Activated T-helper 17 cell treated with anti-CD3 and anti-CD28 coated beads, Interleukin-2, amount 50 U/mL, for 72 hours (primary cell): ENCODE data around the gene STAM. TPM values are rescaled to one million over a fixed set of nuclear protein-coding genes. Genes with fewer than 3 reads are reported as not detected.

ENCODE experiments used
- ATAC-seq: fragments of 150-1000 bp; cut with Tn5 transposase; replicated peaks from 2 replicates; pipeline ENCODE4 v1.10.0; 2021; ENCODE audit warnings: mild to moderate bottlenecking, moderate library complexity
- H3K27ac Mint-ChIP-seq: one replicate; pipeline ENCODE4 v1.8.0; 2022; ENCODE audit warnings: mixed read lengths
- H3K27me3 Mint-ChIP-seq: one replicate; pipeline ENCODE4 v1.8.0; 2022; ENCODE audit warnings: mixed read lengths
- H3K36me3 Mint-ChIP-seq: one replicate; pipeline ENCODE4 v1.8.0; 2022; ENCODE audit warnings: low read depth, mild to moderate bottlenecking, mixed read lengths
- H3K4me1 Mint-ChIP-seq: one replicate; pipeline ENCODE4 v1.8.0; 2022; ENCODE audit warnings: mixed read lengths
- H3K4me3 Mint-ChIP-seq: one replicate; pipeline ENCODE4 v1.8.0; 2022; ENCODE audit warnings: mild to moderate bottlenecking, mixed read lengths
- H3K9me3 Mint-ChIP-seq: one replicate; pipeline ENCODE4 v1.8.0; 2022; ENCODE audit warnings: mixed read lengths
- total RNA-seq, 2 donors: library from RNA; stranded (reverse); gene quantifications; one replicate each; pipeline ENCODE4 v1.2.3, GENCODE V29; 2022

Gene STAM
- total RNA-seq, 2 donors from 2014 or later: 27.0 to 35.4 TPM

DNA sequence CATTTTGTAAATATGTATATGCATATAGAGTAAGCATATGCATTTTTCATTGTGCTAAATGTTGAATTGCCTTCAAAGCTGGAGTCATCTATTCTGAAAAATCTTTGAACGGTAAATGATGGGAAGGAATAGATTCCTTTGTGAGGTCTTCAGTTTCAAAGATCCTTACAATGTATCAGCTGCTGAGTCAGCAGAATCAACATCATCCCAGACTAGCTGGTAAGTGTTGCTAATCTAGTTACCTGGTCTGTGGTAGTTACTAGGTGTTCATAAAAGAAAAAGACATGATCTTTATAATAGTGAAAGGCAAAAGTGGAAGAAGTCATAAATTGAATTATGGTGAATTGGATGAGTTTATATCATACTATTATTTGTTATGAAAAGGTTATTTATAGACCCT lies 10.6 kb upstream of the STAM start:
- Mint-ChIP-seq H3K27me3 (no peaks in the 10 kb centered on the region), H3K36me3 (no peaks in the 10 kb centered on the region), H3K4me1 (no peaks in the 10 kb centered on the region), H3K27ac (no peak overlapping the region), H3K4me3 (no peak overlapping the region), H3K9me3 (no peaks in the 10 kb centered on the region)
- ATAC-seq: no peak

DNA sequence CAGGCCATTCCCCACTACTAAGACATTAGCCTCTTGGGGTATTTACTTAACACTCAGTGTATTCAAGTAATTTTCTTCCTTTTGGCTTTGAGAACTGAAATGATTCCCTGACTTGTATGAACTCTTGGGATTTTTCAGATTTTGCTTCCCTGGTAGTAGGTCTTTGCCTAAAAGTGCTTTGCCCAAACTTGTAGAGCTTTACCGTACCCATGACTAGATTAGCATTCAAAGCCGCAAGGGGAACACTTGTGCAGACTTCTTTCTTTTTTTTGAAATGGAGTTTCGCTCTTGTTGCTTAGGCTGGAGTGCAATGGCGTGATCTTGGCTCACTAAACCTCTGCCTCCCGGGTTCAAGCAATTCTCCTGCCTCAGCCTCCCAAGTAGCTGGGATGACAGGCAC lies 6.1 kb upstream of the STAM start:
- no peak overlapping the region for H3K27ac Mint-ChIP-seq
- no peaks in the 10 kb centered on the region for H3K9me3 Mint-ChIP-seq
- no peak for ATAC-seq

DNA sequence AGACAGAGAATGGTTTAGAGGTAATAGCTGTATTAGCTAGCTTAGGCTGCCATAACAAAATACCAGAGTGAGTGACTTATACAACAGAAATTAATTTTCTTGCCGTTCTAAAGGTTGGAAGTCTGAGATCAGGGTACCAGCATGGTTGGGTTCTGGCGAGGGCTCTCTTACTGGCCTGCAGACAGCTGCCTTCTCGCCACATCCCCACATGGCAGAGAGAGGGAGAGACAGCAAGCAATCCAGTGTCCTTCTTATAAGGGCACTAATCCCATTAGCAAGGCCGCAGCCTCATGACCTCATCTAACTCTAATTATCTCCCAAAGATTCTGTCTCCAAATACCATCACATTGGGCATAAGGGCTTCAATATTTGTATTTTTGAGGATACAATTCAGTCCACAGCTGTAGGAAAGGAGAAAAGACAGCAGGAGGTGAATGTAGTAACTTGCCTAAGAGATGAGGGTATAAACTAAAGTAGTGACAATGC lies 3.6 kb upstream of the STAM start:
- H3K4me1 Mint-ChIP-seq: peaks cover 5% of the 10 kb centered on the region
- no peak overlapping the region for H3K27ac Mint-ChIP-seq
- H3K36me3 Mint-ChIP-seq: peaks cover 15% of the 10 kb centered on the region
- H3K4me3 Mint-ChIP-seq: no peak overlapping the region
- no peak for ATAC-seq
- no peaks in the 10 kb centered on the region for H3K9me3 Mint-ChIP-seq
- no peaks in the 10 kb centered on the region for H3K27me3 Mint-ChIP-seq

More for the DNA sequence above, 6.1 kb upstream of the STAM start:
- peaks cover 3% of the 10 kb centered on the region for H3K4me1 Mint-ChIP-seq
- H3K4me3 Mint-ChIP-seq: no peak overlapping the region
- H3K27me3 Mint-ChIP-seq: no peaks in the 10 kb centered on the region
- no peaks in the 10 kb centered on the region for H3K36me3 Mint-ChIP-seq

DNA sequence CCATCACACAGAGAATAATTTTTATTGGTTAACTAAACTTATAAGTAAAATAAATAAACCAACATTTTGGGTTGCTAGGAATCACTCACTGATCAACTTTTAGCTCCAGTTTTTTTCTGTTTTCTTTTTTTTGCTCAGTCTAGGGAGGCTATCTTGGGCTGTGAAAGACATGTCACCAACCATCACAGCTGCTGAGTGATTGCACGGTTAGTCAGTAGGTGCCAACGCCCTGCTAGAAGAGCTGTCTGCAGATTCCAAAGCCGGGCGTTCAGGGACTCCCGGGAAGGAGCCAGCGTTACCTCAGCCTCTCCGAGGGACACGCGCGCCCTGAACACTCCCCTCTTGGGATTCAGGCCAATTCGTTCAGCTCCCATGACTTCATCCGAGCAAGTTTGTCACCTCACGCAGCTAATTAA lies 604 bp upstream of the STAM start:
- H3K27me3 Mint-ChIP-seq: no peaks in the 10 kb centered on the region
- peak; percentile 18 for ATAC-seq

DNA sequence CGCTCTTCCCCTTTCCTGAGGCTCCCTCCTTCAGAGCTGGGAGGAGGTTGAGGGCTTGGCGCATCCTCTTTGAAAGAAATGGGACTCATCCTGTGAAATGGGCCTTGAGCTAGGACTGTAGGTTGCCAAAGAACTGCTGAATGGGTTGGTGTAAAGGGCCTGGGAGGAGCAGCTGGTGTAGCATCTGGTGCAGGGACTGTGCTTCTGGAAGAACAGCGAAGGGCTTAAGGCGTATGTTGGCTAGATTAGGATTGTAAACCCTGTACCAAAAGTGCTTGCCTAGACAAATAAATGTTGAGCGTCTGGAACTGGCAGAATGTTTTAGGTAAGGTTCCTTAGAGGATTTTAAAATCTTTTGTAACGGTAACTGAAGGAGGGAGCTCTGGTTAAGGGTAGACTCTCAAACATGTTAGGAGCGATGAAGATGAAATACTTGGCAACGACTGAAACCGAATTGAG lies 563 bp downstream of the STAM start:
- Mint-ChIP-seq H3K27ac (peak overlapping the region; percentile 99), H3K4me1 (peaks cover 36% of the 10 kb centered on the region), H3K27me3 (no peaks in the 10 kb centered on the region), H3K4me3 (peak overlapping the region; percentile 99), H3K36me3 (peaks cover 54% of the 10 kb centered on the region), H3K9me3 (peaks cover 4% of the 10 kb centered on the region)
- peak; percentile 7 for ATAC-seq

More for the DNA sequence above, 604 bp upstream of the STAM start:
- Mint-ChIP-seq H3K9me3 (peaks cover 4% of the 10 kb centered on the region), H3K4me3 (peak overlapping the region; percentile 99), H3K36me3 (peaks cover 42% of the 10 kb centered on the region), H3K4me1 (peaks cover 28% of the 10 kb centered on the region), H3K27ac (peak overlapping the region; percentile 99)

DNA sequence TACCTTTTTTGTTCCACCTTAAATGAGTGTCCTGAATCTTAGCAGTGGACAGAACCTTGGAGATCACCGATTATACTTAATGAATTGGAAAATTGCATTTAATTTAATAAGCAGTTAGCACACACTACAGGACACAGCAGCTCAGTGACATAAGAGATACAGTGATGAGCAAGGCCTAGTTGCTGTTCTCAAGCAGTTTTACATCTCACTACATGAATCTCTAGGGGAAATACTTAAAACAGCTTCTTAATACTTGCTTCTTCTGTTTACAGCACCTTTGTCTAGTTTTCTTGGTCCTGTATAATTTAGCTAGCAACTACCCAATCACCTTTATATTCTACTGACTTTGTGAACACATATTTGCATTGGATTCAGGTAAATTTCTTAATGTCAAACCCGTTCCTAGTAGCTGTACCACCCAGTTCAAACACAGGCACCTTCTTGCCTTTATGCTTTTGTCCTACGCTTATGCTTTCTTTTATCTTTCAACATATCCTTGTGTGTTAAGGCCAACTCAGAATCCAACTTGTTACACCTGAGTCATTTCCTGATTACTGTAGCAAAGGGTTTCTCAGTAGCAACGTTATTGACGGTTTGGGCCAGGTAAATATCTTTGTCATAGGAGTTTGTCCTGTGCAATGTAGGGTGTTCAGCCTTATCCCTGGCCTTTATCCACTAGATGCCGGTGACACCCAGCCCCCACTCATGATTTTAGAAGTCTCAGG lies 1.8 kb downstream of the STAM start:
- peak overlapping the region; percentile 99 for H3K27ac Mint-ChIP-seq
- H3K4me3 Mint-ChIP-seq: peak overlapping the region; percentile 99
- peaks cover 4% of the 10 kb centered on the region for H3K9me3 Mint-ChIP-seq
- H3K36me3 Mint-ChIP-seq: peaks cover 67% of the 10 kb centered on the region
- peak; percentile 70 for ATAC-seq
- peaks cover 43% of the 10 kb centered on the region for H3K4me1 Mint-ChIP-seq
- H3K27me3 Mint-ChIP-seq: no peaks in the 10 kb centered on the region

DNA sequence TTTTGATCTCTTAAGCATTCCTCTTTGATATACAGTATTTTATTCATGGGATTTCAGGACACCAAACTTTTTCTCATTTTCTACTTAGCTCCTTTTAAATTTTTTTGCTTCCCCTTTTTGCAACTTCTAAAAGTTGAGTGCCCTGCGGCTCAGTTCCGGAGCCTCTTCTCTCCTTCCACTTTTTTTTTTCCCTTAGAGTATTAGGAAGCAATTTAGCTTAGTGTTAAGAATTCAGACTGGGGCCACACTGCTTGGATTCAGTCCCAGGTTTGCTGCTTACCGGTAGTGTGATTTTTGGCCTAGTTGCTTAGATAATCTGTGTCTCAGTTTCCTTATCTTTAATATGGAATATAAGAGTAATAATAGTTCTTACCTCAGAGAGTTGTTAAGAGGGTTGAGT lies 3.4 kb downstream of the STAM start:
- peaks cover 82% of the 10 kb centered on the region for H3K36me3 Mint-ChIP-seq

DNA sequence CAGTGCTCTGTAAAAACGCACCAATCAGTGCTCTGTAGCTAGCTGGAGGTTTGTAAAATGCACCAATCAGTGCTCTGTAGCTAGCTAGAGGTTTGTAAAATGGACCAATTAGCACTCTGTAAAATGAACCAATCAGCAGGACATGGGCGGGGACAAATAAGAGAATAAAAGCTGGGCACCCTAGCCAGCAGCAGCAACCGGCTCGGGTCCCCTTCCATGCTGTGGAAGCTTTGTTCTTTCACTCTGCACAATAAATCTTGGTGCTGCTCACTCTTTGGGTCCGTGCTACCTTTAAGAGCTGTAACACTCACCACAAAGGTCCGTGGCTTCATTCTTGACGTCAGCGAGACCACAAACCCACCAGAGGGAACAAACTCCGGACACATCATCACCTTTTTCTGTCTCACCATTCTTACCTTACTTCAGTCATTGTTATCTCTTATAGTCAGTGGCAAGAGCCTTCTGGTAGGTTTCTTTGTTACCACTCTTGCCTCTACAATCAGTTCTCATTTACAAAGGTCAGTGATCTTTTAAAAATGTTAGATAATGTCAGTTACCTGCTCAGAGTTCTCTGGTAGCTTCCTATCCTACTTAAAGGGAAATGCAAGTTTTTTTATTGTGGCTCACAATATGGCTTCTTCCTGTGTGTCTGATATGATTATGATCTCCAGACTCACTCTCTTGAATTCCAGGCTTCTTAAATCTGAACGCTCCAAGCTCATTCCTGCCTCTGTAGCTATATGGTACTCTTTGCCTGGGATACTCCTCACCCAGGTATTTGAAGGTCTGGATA lies 4.5 kb downstream of the STAM start:
- peaks cover 51% of the 10 kb centered on the region for H3K4me1 Mint-ChIP-seq
- ATAC-seq: peak; percentile 46
- peak overlapping the region; percentile 99 for H3K27ac Mint-ChIP-seq
- H3K27me3 Mint-ChIP-seq: no peaks in the 10 kb centered on the region
- H3K9me3 Mint-ChIP-seq: peaks cover 4% of the 10 kb centered on the region
- peak overlapping the region; percentile 99 for H3K4me3 Mint-ChIP-seq
- peaks cover 93% of the 10 kb centered on the region for H3K36me3 Mint-ChIP-seq

More for the DNA sequence above, 3.4 kb downstream of the STAM start:
- Mint-ChIP-seq H3K4me3 (peak overlapping the region; percentile 99), H3K4me1 (peaks cover 51% of the 10 kb centered on the region), H3K27ac (peak overlapping the region; percentile 99), H3K27me3 (no peaks in the 10 kb centered on the region), H3K9me3 (peaks cover 4% of the 10 kb centered on the region)
- no peak for ATAC-seq

DNA sequence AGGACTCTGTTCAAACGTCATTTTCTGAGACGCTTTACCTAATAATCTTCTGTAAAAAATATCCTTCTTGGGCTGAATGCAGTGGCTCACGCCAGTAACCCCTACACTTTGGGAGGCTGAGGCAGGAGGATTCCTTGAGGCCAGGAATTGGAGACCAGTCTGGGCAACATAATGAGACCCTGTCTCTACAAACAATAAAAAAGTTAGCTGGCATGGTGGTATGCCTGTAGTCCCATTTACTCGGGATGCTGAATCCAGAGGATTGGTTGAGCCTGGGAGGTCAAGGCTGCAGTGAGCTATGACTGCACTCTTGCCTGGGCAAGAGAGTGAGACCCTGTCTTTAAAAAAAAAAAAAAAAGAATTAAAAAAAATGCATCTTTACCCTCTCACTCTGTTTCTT lies 5.1 kb downstream of the STAM start:
- H3K4me3 Mint-ChIP-seq: peak overlapping the region; percentile 99
- no peak for ATAC-seq
- H3K27me3 Mint-ChIP-seq: no peaks in the 10 kb centered on the region
- peaks cover 4% of the 10 kb centered on the region for H3K9me3 Mint-ChIP-seq
- peaks cover 96% of the 10 kb centered on the region for H3K36me3 Mint-ChIP-seq
- peak overlapping the region; percentile 99 for H3K27ac Mint-ChIP-seq
- H3K4me1 Mint-ChIP-seq: peaks cover 57% of the 10 kb centered on the region

DNA sequence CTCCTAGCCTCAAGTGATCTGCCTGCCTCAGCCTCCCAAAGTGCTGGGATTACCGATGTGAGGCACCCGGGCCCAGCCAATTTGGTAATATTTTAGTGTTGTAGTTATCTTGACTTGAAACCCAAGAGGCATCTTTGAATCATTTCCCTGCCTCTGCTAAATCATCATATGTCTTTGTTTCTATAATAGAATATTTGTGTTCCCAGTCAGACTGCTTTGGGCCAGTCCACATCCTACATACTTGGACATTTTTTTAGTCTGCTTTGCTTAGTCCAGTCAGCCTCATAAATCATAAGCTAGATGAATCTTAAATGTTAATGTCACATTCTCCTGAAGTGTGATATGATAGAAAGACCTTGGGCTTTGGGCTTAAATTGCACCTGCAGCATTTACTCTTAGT lies 5.9 kb downstream of the STAM start:
- Mint-ChIP-seq H3K4me1 (peaks cover 62% of the 10 kb centered on the region), H3K4me3 (peak overlapping the region; percentile 99), H3K27me3 (no peaks in the 10 kb centered on the region), H3K9me3 (peaks cover 4% of the 10 kb centered on the region), H3K36me3 (peaks cover 92% of the 10 kb centered on the region), H3K27ac (peak overlapping the region; percentile 99)
- no peak for ATAC-seq

DNA sequence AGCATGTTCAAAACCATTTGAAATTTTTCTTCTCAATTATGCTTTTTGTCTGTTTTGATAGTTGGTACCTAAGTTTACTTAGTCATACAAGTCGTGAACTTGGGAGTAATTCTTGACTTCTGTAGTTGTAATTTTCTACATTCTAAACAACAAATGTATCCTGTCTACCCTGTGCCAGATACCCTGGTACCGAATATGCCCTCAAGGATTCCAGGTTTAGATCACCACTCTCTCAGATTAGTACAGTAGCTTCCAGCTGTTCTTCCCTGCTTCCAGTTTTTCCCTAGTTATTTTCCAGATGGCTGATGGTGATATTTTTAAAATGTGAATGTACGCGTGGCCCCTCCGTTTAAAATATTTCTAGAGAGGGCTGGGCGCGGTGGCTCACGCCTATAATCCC lies 6.5 kb downstream of the STAM start:
- Mint-ChIP-seq H3K36me3 (peaks cover 91% of the 10 kb centered on the region), H3K27me3 (no peaks in the 10 kb centered on the region), H3K9me3 (peaks cover 4% of the 10 kb centered on the region), H3K4me1 (peaks cover 65% of the 10 kb centered on the region), H3K27ac (peak overlapping the region; percentile 99), H3K4me3 (peak overlapping the region; percentile 99)
- no peak for ATAC-seq

DNA sequence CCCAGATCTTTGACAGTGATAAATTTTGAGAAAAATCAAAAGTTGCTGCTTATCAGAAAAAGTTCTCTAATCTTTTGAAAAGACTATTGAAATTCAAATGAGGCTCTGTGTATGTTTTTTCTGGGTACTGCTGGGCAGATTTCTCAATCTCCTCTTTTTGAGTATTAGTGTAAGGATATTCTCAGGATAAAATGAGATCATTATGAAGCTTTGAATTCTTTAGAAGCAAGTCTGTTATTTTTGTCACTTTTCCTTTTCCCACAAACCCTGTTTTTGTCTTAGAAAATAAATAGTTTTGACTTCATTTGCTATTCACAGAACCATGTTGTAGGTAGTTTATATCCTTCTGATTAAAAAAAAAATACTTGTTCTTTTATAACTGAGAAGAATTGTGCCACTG lies 7.9 kb downstream of the STAM start:
- H3K9me3 Mint-ChIP-seq: peaks cover 4% of the 10 kb centered on the region
- H3K27ac Mint-ChIP-seq: peak overlapping the region; percentile 99
- H3K4me1 Mint-ChIP-seq: peaks cover 67% of the 10 kb centered on the region
- H3K4me3 Mint-ChIP-seq: peak overlapping the region; percentile 99
- H3K36me3 Mint-ChIP-seq: peaks cover 78% of the 10 kb centered on the region
- no peak for ATAC-seq
- no peaks in the 10 kb centered on the region for H3K27me3 Mint-ChIP-seq

DNA sequence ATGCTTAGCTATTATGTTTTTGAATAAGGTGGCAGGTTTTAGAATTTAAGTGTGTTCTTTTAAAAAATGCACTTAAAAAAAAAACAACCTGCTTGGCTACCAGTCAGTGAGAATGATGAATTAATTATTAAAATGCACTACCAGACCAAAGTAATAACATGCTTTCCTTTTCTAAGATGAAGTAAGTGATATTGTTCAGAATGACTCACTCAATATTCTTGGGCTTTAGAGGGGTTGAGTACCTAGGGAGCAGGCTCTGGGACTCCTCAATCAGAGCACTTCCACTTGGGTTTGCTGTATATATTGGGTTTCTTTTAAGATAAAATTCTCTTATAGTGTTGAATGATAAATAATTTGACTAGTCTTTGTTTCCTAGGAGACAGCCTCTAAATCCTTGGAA lies 8.6 kb downstream of the STAM start:
- peaks cover 71% of the 10 kb centered on the region for H3K36me3 Mint-ChIP-seq
- H3K4me3 Mint-ChIP-seq: no peak overlapping the region
- peaks cover 4% of the 10 kb centered on the region for H3K9me3 Mint-ChIP-seq
- H3K27ac Mint-ChIP-seq: peak overlapping the region; percentile 99
- no peaks in the 10 kb centered on the region for H3K27me3 Mint-ChIP-seq
- peak; percentile 26 for ATAC-seq
- H3K4me1 Mint-ChIP-seq: peaks cover 69% of the 10 kb centered on the region

DNA sequence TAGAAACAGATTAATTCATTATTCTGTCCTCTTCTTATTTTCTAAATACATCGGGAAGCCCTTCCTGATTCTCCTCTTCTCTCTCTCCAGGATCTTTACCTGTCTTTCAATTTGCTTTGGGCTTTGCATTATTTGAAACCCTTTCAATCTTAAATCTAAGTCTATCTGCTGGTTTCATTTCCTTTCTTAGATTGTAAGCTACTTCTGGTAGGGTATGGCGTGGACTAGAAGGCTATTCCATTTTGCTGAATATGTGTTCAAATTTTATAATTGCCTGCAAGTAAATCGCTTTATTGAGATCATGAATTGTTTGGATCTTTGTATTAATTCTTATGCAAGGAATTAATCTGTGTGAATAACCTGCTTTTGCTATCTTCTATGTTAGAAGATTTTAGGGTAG lies 11.1 kb downstream of the STAM start:
- Mint-ChIP-seq H3K27me3 (no peaks in the 10 kb centered on the region), H3K4me3 (peak overlapping the region; percentile 69), H3K36me3 (peaks cover 53% of the 10 kb centered on the region), H3K27ac (peak overlapping the region; percentile 48), H3K9me3 (peaks cover 4% of the 10 kb centered on the region), H3K4me1 (peaks cover 62% of the 10 kb centered on the region)
- ATAC-seq: no peak
